LNCAP (cell line): ENCODE results near the gene ITGA5.

ENCODE experiments used
- TF ChIP-seq, protein P1 (sequence below): fragments of 450-650 bp; IDR thresholded peaks from 2 replicates; pipeline ENCODE4 v1.5.1; 2017; ENCODE audit warnings: mild to moderate bottlenecking

ITGA5 gene

GRCh38 chr12:54352891-54353874, 65.9 kb downstream of the ITGA5 start:
- TF ChIP-seq, protein P1, sequence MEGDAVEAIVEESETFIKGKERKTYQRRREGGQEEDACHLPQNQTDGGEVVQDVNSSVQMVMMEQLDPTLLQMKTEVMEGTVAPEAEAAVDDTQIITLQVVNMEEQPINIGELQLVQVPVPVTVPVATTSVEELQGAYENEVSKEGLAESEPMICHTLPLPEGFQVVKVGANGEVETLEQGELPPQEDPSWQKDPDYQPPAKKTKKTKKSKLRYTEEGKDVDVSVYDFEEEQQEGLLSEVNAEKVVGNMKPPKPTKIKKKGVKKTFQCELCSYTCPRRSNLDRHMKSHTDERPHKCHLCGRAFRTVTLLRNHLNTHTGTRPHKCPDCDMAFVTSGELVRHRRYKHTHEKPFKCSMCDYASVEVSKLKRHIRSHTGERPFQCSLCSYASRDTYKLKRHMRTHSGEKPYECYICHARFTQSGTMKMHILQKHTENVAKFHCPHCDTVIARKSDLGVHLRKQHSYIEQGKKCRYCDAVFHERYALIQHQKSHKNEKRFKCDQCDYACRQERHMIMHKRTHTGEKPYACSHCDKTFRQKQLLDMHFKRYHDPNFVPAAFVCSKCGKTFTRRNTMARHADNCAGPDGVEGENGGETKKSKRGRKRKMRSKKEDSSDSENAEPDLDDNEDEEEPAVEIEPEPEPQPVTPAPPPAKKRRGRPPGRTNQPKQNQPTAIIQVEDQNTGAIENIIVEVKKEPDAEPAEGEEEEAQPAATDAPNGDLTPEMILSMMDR, result no peak

- TF ChIP-seq, protein P1, result no peak
Measured at GRCh38 chr12:54352022-54352531, 67.0 kb downstream of the ITGA5 start.

DNA sequence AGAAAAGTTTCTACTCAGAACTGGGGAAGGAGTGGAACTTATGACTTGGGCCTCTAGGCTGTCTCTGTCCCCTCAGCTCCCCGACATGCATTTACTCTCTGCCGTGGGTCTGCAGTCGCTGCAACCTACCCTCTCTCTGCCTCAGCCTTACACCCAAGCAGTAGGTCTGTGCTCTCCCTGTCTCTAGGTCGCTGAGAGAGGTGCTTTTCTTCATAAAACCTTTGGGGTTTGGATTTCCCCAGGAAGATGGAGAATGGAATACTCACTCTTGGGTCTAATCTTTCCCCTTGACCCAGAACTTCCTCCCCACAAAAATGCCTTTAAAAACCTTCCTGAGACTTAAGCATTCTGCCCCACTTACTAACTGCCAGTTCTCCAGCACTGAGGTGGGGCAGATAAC, 67.7 kb downstream of the ITGA5 start:
- TF ChIP-seq, protein P1, result no peak

DNA sequence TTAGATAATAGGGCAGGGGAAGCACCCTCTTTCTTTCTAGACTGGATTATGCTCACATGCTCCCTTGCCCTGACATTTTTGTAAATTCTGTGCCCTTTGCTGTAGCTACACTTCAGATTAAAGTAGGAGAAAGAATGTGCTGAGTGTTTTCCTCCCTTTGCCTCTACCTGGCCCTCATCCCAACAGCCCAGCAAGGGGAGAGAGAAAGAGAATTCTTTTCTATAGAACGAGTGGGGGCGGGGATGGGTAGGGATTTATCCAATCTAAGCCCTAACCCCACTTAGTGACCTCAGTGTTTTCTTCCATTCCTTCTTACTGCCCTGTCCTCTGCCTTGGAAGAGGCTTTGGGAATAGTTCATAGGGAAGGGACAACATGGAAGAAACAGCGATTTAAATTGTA, 68.3 kb downstream of the ITGA5 start:
- TF ChIP-seq, protein P1, result no peak

DNA sequence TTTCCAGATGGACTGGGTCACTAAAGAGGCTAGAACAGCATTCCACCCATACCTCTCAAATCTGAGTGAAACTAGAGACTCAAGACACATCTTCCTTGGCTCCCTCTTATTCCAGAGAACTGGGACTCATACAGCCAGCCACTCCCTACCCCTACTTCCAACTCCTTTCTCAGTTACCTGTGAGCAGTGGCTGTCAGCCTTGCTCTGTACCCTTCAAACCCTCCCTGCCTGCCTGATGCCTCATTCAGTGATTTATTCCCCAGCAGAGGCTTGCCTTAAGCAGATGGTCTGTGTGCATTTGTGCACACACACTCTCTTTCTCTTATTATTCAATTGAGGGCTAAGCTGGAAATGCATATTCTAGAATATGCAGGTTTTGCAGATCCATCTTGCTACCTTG, 69.4 kb downstream of the ITGA5 start:
- TF ChIP-seq, protein P1, result no peak

GRCh38 chr12:54349036-54349435, 70.0 kb downstream of the ITGA5 start:
- TF ChIP-seq, protein P1, result no peak
